ENCODE results near the gene ZDHHC21. TPM values are rescaled to one million over a fixed set of nuclear protein-coding genes. Genes with fewer than 3 reads are reported as not detected.

ZDHHC21 gene
- total and polyA plus RNA-seq, 9 of the 15 experiments (the other 6 are each of a cell fraction or from before 2014, with no cell fraction given) = 0.10 to 1.9 (median 1.00) TPM

DNA sequence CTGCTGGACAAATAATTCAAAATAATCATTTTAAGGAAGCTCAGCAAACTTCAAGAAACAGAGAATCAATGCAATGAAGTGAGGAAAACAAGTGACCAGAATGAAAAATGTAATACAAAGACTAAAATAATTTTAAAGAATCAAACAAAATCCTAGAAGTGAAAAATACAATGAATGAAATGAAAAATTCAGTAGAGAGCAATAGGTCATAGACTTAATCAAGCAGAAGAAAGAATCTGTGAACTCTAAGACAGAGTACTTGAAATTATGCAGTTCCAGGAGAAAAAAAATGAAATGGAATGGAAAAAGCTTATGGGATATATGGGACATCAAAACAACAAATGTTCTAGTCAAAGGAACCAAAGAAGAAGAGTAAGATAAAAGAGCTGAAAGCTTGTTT is 11.8 kb upstream of the ZDHHC21 start (continued):
- TF ChIP-seq, protein P1, sequence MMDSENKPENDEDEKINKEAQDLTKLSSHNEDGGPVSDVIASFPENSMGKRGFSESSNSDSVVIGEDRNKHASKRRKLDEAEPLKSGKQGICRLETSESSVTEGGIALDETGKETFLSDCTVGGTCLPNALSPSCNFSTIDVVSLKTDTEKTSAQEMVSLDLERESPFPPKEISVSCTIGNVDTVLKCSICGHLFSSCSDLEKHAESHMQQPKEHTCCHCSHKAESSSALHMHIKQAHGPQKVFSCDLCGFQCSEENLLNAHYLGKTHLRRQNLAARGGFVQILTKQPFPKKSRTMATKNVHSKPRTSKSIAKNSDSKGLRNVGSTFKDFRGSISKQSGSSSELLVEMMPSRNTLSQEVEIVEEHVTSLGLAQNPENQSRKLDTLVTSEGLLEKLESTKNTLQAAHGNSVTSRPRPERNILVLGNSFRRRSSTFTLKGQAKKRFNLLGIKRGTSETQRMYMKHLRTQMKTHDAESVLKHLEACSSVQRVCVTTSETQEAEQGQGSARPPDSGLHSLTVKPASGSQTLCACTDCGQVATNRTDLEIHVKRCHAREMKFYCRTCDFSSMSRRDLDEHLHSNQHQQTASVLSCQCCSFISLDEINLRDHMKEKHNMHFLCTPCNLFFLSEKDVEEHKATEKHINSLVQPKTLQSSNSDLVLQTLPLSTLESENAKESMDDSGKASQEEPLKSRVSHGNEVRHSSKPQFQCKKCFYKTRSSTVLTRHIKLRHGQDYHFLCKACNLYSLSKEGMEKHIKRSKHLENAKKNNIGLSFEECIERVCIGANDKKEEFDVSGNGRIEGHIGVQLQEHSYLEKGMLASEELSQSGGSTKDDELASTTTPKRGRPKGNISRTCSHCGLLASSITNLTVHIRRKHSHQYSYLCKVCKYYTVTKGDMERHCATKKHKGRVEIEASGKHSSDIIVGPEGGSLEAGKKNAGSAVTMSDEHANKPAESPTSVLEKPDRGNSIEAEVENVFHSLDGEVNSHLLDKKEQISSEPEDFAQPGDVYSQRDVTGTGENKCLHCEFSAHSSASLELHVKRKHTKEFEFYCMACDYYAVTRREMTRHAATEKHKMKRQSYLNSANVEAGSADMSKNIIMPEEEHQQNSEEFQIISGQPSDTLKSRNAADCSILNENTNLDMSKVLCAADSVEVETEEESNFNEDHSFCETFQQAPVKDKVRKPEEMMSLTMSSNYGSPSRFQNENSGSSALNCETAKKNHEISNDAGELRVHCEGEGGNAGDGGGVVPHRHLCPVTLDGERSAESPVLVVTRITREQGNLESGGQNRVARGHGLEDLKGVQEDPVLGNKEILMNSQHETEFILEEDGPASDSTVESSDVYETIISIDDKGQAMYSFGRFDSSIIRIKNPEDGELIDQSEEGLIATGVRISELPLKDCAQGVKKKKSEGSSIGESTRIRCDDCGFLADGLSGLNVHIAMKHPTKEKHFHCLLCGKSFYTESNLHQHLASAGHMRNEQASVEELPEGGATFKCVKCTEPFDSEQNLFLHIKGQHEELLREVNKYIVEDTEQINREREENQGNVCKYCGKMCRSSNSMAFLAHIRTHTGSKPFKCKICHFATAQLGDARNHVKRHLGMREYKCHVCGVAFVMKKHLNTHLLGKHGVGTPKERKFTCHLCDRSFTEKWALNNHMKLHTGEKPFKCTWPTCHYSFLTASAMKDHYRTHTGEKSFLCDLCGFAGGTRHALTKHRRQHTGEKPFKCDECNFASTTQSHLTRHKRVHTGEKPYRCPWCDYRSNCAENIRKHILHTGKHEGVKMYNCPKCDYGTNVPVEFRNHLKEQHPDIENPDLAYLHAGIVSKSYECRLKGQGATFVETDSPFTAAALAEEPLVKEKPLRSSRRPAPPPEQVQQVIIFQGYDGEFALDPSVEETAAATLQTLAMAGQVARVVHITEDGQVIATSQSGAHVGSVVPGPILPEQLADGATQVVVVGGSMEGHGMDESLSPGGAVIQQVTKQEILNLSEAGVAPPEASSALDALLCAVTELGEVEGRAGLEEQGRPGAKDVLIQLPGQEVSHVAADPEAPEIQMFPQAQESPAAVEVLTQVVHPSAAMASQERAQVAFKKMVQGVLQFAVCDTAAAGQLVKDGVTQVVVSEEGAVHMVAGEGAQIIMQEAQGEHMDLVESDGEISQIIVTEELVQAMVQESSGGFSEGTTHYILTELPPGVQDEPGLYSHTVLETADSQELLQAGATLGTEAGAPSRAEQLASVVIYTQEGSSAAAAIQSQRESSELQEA (IDR thresholded peaks at IDR 0.05; ENCODE audit: low read depth) = no peak
- TF ChIP-seq ZNF184 (CRISPR knock-in tag; IDR thresholded peaks at IDR 0.05) (no peak), SP1 (CRISPR knock-in tag; IDR thresholded peaks at IDR 0.05) (no peak), TAF1 (IDR thresholded peaks at IDR 0.05; ENCODE audit: control insufficient read depth, extremely low read depth, insufficient read depth, low read length, severe bottlenecking) (no peak)

Data from K562 (cell line).